GM12878 (cell line): Measurements from ENCODE around the gene NXPH2. TPM values are rescaled to one million over a fixed set of nuclear protein-coding genes. Genes with fewer than 3 reads are reported as not detected.

Source experiments
- ATAC-seq: fragments of 200-7000 bp; cut with Tn5 transposase; 3 replicates; pipeline ENCODE4 v1.9.1; 2020; ENCODE audit warnings: mild to moderate bottlenecking, moderate library complexity
- BruUV-seq: library from RNA; stranded (reverse); fragments of 400-500 nt; replicated peaks from 2 replicates; lab custom pipeline; 2021; lab: Mats Ljungman, UMichigan
- CTCF ChIA-PET: fragments of 300-600 bp; sonication (Branson Sonifier 250); formaldehyde crosslinking; extraction: SDS; loops from one replicate; lab custom pipeline; 2021; ENCODE audit warnings: inconsistent platforms; lab: Yijun Ruan, JAX
- POLR2A ChIA-PET: fragments of 350-600 bp; formaldehyde crosslinking; extraction: SDS; loops from one replicate; lab custom pipeline; 2021; ENCODE audit warnings: inconsistent platforms; lab: Charles Lee
- RAD21 ChIA-PET: fragments of 300-600 bp; sonication (Branson Sonifier 250); formaldehyde crosslinking; loops from one replicate; lab custom pipeline; 2023; ENCODE audit warnings: antibody characterized with exemption; ENCODE audit not compliant: unreplicated experiment; lab: Charles Lee
- SMC1A ChIA-PET: fragments of 300-600 bp; sonication (Branson Sonifier 250); formaldehyde crosslinking; loops from one replicate; lab custom pipeline; 2023; ENCODE audit not compliant: unreplicated experiment, uncharacterized antibody; lab: Charles Lee
- DNase-seq: peaks from one replicate; pipeline ENCODE4 v3.0.0-alpha.2; 2011; ENCODE audit warnings: low read depth, low spot score
- FAIRE-seq: peaks from 3 replicates; lab custom pipeline; 2011; peaks lifted over from hg19 to GRCh38; lab: Jason Lieb, UNC
- H2AFZ ChIP-seq: 2 replicates; pipeline ENCODE4 v1.6.0; 2011; ENCODE audit warnings: low read depth, low read length, control low read depth; ENCODE audit not compliant: control insufficient read depth
- H3K27ac ChIP-seq: 2 replicates; pipeline ENCODE4 v1.5.1; 2011; ENCODE audit warnings: control low read depth; ENCODE audit not compliant: control insufficient read depth, insufficient read depth
- H3K27me3 ChIP-seq, 2 experiments: replicated peaks in 1 of 2; 2 replicates each; pipeline versions ENCODE4 v1.6.0 to v1.6.1; 2011; ENCODE audit warnings: low read length in 1 of 2; ENCODE audit not compliant: control insufficient read depth in 2 of 2, insufficient read depth in 2 of 2
- H3K36me3 ChIP-seq, 2 experiments: 2 replicates each; pipeline ENCODE4 v1.5.1; 2011; ENCODE audit warnings: low read length in 1 of 2; ENCODE audit not compliant: control insufficient read depth in 2 of 2, insufficient read depth in 2 of 2
- H3K4me1 ChIP-seq: 2 replicates; pipeline ENCODE4 v1.6.1; 2011; ENCODE audit warnings: mild to moderate bottlenecking, low read length, moderate library complexity, mixed read lengths; ENCODE audit not compliant: control insufficient read depth, insufficient read depth
- H3K4me2 ChIP-seq: 2 replicates; pipeline ENCODE4 v1.6.0; 2011; ENCODE audit warnings: control low read depth; ENCODE audit not compliant: control insufficient read depth, insufficient read depth
- H3K4me3 ChIP-seq: fragments of 200-600 bp; sonication (generic); 2 replicates; pipeline ENCODE4 v1.5.1; 2016
- H3K79me2 ChIP-seq: 2 replicates; pipeline ENCODE4 v1.6.0; 2011; ENCODE audit warnings: low read length; ENCODE audit not compliant: control insufficient read depth, insufficient read depth
- H3K9ac ChIP-seq: 2 replicates; pipeline ENCODE4 v1.8.0; 2011; ENCODE audit warnings: low read length, control low read depth, mixed read lengths; ENCODE audit not compliant: control insufficient read depth, insufficient read depth
- H3K9me3 ChIP-seq: replicated peaks from 3 replicates; pipeline ENCODE4 v1.5.1; 2011; ENCODE audit warnings: mild to moderate bottlenecking, low read length; ENCODE audit not compliant: control insufficient read depth, insufficient read depth
- H4K20me1 ChIP-seq: 2 replicates; pipeline ENCODE4 v1.6.0; 2011; ENCODE audit not compliant: control insufficient read depth, insufficient read depth
- ATF7 ChIP-seq: fragments of 450-650 bp; IDR thresholded peaks from 2 replicates; pipeline ENCODE4 v1.6.1; 2016; ENCODE audit warnings: low read depth, mild to moderate bottlenecking
- BRCA1 ChIP-seq: IDR thresholded peaks from 2 replicates; pipeline ENCODE4 v1.6.1; 2011; ENCODE audit warnings: low read depth, low read length, improper control_type of control experiment
- CHD4 ChIP-seq: fragments of 200-600 bp; sonication (generic); IDR thresholded peaks from 2 replicates; pipeline ENCODE4 v1.6.1; 2016; ENCODE audit warnings: mild to moderate bottlenecking
- EP300 ChIP-seq, 2 experiments: fragments of 150-350 bp in 1 of 2; IDR thresholded peaks; 2 replicates each; pipeline ENCODE4 v1.6.1; 2011 to 2012; ENCODE audit warnings: low read depth in 2 of 2, low read length in 2 of 2, borderline replicate concordance in 1 of 2, improper control_type of control experiment in 1 of 2, inconsistent platforms in 1 of 2; ENCODE audit not compliant: control insufficient read depth in 1 of 2
- ESRRA ChIP-seq: IDR thresholded peaks from 2 replicates; pipeline ENCODE4 v1.6.1; 2012; ENCODE audit warnings: mild to moderate bottlenecking, low read length, improper control_type of control experiment
- MTA2 ChIP-seq: fragments of 450-650 bp; IDR thresholded peaks from 2 replicates; pipeline ENCODE4 v1.6.1; 2016; ENCODE audit warnings: low read depth, mild to moderate bottlenecking, moderate library complexity
- MTA3 ChIP-seq: IDR thresholded peaks from 2 replicates; pipeline ENCODE4 v1.6.1; 2012; ENCODE audit warnings: low read length, inconsistent platforms, borderline replicate concordance
- MYB ChIP-seq: fragments of 150-350 bp; IDR thresholded peaks from 2 replicates; pipeline ENCODE4 v1.6.1; 2014; ENCODE audit warnings: mild to moderate bottlenecking, low read depth, low read length, borderline replicate concordance
- NKRF ChIP-seq: fragments of 450-650 bp; conservative IDR thresholded peaks from 2 replicates; pipeline ENCODE4 v1.6.1; 2017; ENCODE audit warnings: mild to moderate bottlenecking, moderate library complexity
- NR2C2 ChIP-seq: IDR thresholded peaks from 2 replicates; pipeline ENCODE4 v1.6.1; 2011; ENCODE audit warnings: borderline replicate concordance, low read depth; ENCODE audit not compliant: control insufficient read depth, insufficient read length
- PAX5 ChIP-seq: IDR thresholded peaks from 2 replicates; pipeline ENCODE4 v1.6.1; 2011; ENCODE audit warnings: low read depth, low read length, borderline replicate concordance
- POLR2A ChIP-seq: IDR thresholded peaks from 2 replicates; pipeline ENCODE4 v1.6.1; 2011; ENCODE audit warnings: low read depth, mild to moderate bottlenecking, low read length
- SKIL ChIP-seq: fragments of 450-650 bp; IDR thresholded peaks from 2 replicates; pipeline ENCODE4 v1.6.1; 2017; ENCODE audit warnings: mild to moderate bottlenecking, low read depth, inconsistent platforms; ENCODE audit not compliant: poor library complexity, severe bottlenecking
- SMARCA5 ChIP-seq: fragments of 450-650 bp; IDR thresholded peaks from 2 replicates; pipeline ENCODE4 v1.6.1; 2017; ENCODE audit warnings: mild to moderate bottlenecking
- SP1 ChIP-seq: IDR thresholded peaks from one replicate; pipeline ENCODE4 v1.6.1; 2011; ENCODE audit warnings: low read depth, low read length
- SUPT20H ChIP-seq: IDR thresholded peaks from 2 replicates; pipeline ENCODE4 v1.6.1; 2011; ENCODE audit warnings: low read depth, mild to moderate bottlenecking, low read length, moderate library complexity, borderline replicate concordance; ENCODE audit not compliant: control insufficient read depth
- ZNF217 ChIP-seq: fragments of 450-650 bp; IDR thresholded peaks from 2 replicates; pipeline ENCODE4 v1.6.1; 2017; ENCODE audit warnings: antibody characterized with exemption, mild to moderate bottlenecking
- WGBS: methylation state at CpG from one replicate; pipeline ENCODE4 v1.1.6; 2016; ENCODE audit warnings: low lambda C conversion rate; ENCODE audit not compliant: insufficient replicate concordance, insufficient coverage; ENCODE audit errors: missing lambda C conversion rate; 5-methylcytosine and 5-hydroxymethylcytosine counted together
- in situ Hi-C: fragments of 300-500 bp; cut with MboI; formaldehyde crosslinking; loops from 9 replicates; pipeline ENCODE4 v1.14.3; 2018; ENCODE audit warnings: mixed read lengths
- intact Hi-C: fragments of 100-400 bp; cut with micrococcal nuclease; formaldehyde crosslinking; loops from one replicate; pipeline ENCODE4 v1.14.2; 2022; ENCODE audit not compliant: unreplicated experiment
- polyA plus RNA-seq, 11 experiments: library from polyadenylated mRNA; depleted of rRNA in 4 of 11; unstranded in 6 of 11; stranded (reverse) in 5 of 11; fragments of >200 nt; fragmentation: Nextera tagmentation in 4 of 11; fragmentation: Illumina TruSeq in 1 of 11; extraction: Ambion mirVana in 4 of 11; extraction: Trizol in 1 of 11; gene quantifications; 1 replicate in 1 of 11; 2 replicates in 10 of 11; pipeline versions ENCODE4 v1.2.1 to v1.2.3, GENCODE V29; 2011 to 2016; ENCODE audit warnings: inconsistent platforms in 2 of 11, missing spikeins in 2 of 11, low read depth in 1 of 11
- total RNA-seq, 4 experiments: library from RNA; depleted of rRNA in 3 of 4; stranded (reverse); fragments of >200 nt in 3 of 4; fragmentation: Illumina TruSeq in 1 of 4; extraction: Trizol in 1 of 4; gene quantifications; 2 replicates each; pipeline versions ENCODE4 v1.2.1 to v1.2.3, GENCODE V29; 2013 to 2021
- TF ChIP-seq, protein P1 (sequence below): fragments of 450-650 bp; IDR thresholded peaks from 2 replicates; pipeline ENCODE4 v1.6.1; 2014; ENCODE audit warnings: mild to moderate bottlenecking
- TF ChIP-seq, protein P2 (sequence below): IDR thresholded peaks from 2 replicates; pipeline ENCODE4 v1.6.1; 2012; ENCODE audit warnings: low read length, inconsistent platforms

The NXPH2 gene
- total and polyA plus RNA-seq, 10 of the 15 experiments (the other 5 are each of a cell fraction or from before 2014, with no cell fraction given), result not detected

DNA sequence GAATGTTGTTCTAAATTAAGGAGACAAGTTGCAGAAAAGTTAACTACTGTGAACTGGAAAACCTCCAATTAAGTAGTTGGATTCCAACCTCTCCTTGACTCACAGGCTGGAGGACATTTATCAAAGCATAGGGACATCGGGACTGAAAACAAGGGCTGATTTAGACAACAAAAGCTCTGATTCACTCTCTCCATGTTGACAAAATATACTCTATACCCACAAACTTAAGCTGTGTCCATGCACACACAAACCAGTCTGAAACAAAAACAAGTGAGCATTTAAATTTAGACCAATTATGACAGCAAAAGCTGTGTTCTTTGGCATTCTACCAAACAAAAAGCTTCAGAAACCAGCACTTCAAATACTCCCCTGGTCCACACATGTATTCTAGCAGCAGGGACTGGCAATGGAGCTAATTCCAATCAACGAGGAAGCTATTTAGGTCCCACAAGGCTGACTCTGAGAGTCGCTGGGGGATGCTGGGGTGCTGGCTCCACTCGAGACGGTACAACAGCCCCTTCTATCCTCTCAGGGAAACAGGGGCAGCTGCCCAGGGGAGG is 71.4 kb downstream of the NXPH2 start:
- H2AFZ ChIP-seq, result no peak overlapping the region
- FAIRE-seq, result no peak
- TF ChIP-seq, protein P1, sequence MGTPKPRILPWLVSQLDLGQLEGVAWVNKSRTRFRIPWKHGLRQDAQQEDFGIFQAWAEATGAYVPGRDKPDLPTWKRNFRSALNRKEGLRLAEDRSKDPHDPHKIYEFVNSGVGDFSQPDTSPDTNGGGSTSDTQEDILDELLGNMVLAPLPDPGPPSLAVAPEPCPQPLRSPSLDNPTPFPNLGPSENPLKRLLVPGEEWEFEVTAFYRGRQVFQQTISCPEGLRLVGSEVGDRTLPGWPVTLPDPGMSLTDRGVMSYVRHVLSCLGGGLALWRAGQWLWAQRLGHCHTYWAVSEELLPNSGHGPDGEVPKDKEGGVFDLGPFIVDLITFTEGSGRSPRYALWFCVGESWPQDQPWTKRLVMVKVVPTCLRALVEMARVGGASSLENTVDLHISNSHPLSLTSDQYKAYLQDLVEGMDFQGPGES, result no peak
- TF ChIP-seq MTA3 (no peak), SMARCA5 (no peak), SKIL (no peak), ATF7 (no peak), SP1 (no peak), ESRRA (no peak), MTA2 (no peak), BRCA1 (no peak), ZNF217 (no peak), SUPT20H (no peak), POLR2A (no peak), CHD4 (no peak), PAX5 (no peak), EP300 (IDR thresholded peaks at IDR 0.05; ENCODE audit: borderline replicate concordance in 1 of 2, control insufficient read depth in 1 of 2, low read depth in 2 of 2, low read length in 2 of 2) (no peak), MYB (no peak), NKRF (no peak), NR2C2 (no peak)
- TF ChIP-seq, protein P2, sequence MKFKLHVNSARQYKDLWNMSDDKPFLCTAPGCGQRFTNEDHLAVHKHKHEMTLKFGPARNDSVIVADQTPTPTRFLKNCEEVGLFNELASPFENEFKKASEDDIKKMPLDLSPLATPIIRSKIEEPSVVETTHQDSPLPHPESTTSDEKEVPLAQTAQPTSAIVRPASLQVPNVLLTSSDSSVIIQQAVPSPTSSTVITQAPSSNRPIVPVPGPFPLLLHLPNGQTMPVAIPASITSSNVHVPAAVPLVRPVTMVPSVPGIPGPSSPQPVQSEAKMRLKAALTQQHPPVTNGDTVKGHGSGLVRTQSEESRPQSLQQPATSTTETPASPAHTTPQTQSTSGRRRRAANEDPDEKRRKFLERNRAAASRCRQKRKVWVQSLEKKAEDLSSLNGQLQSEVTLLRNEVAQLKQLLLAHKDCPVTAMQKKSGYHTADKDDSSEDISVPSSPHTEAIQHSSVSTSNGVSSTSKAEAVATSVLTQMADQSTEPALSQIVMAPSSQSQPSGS, result no peak

More for the DNA sequence above, 71.4 kb downstream of the NXPH2 start:
- no peaks in the 10 kb centered on the region for H3K79me2 ChIP-seq
- no peak for ATAC-seq
- H3K4me3 ChIP-seq, result no peak overlapping the region
- no peak overlapping the region for H3K9ac ChIP-seq
- in situ Hi-C loops, result no loop called here
- intact Hi-C loops, result no loop called here
- H3K9me3 ChIP-seq, result no peaks in the 10 kb centered on the region
- no peak for DNase-seq
- no peak overlapping the region for H3K4me2 ChIP-seq
- no peak overlapping the region for H3K27ac ChIP-seq
- POLR2A ChIA-PET, result no interaction called here
- 35% methylated on average over 5 of the region's 5 CpGs for WGBS
- RAD21 ChIA-PET, result no interaction called here
- BruUV-seq, result no TSS peak
- SMC1A ChIA-PET, result interaction anchor here (0.8 to 1.6 kb wide), 3 partner anchors 9 to 77 kb away, joined by 3 to 4 read pairs (median 4); no protein-coding TSS in a partner anchor
- H3K27me3 ChIP-seq, result no peaks in the 10 kb centered on the region
- H3K36me3 ChIP-seq, result no peaks in the 10 kb centered on the region
- no peaks in the 10 kb centered on the region for H4K20me1 ChIP-seq
- peaks cover 14% of the 10 kb centered on the region; the same call in 1 of the 2 replicates for H3K4me1 ChIP-seq
- CTCF ChIA-PET, result interaction anchor here (1.0 to 2.1 kb wide), 2 partner anchors 10 to 221 kb away, joined by 4 to 5 read pairs; no protein-coding TSS in a partner anchor
